Pancreas (tissue), 10 donors: ENCODE results near the gene HIF3A. TPM values are rescaled to one million over a fixed set of nuclear protein-coding genes. Genes with fewer than 3 reads are reported as not detected.
"Not testable (repeated sequence)": the region's sequence is repeated elsewhere in the genome, so short reads cannot be mapped to it uniquely, and the experiment has no call there.

Experiments used
- ATAC-seq, 4 donors: fragments of 200-7000 bp; cut with Tn5 transposase; one replicate each; pipeline versions ENCODE4 v1.8.0 to v1.9.1; 2020; ENCODE audit warnings: mild to moderate bottlenecking in 4 of 4, moderate library complexity in 4 of 4
- DNase-seq, 6 donors: peaks; one replicate each; pipeline ENCODE4 v3.0.0-alpha.2; 2020
- FAIRE-seq: peaks from 2 replicates; lab custom pipeline; 2012; peaks lifted over from hg19 to GRCh38; lab: Jason Lieb, UNC
- H3K27ac ChIP-seq, 4 donors: fragments of 200-600 bp; sonication (generic); 1 replicate in 3 of 4; 2 replicates in 1 of 4; pipeline versions ENCODE4 v1.5.0 to v1.8.0; 2020
- H3K27me3 ChIP-seq, 4 donors: fragments of 200-600 bp; one replicate each; pipeline ENCODE4 v1.8.0; 2021
- H3K36me3 ChIP-seq, 3 donors: fragments of 200-600 bp; sonication (generic) in 1 of 3; one replicate each; pipeline versions ENCODE4 v1.5.0 to v1.8.0; 2020 to 2021
- H3K4me1 ChIP-seq, 3 donors: fragments of 200-600 bp; one replicate each; pipeline ENCODE4 v1.8.0; 2021
- H3K4me3 ChIP-seq, 4 donors: fragments of 200-600 bp; sonication (generic) in 2 of 4; one replicate each; pipeline versions ENCODE4 v1.5.0 to v1.8.0; 2020 to 2021
- H3K9me3 ChIP-seq, 4 donors: fragments of 200-600 bp; one replicate each; pipeline ENCODE4 v1.8.0; 2021
- WGBS, 2 donors: extraction: QIAGEN DNeasy Blood & Tissue Kit; methylation state at CpG; one replicate each; pipeline ENCODE4 v1.1.7; 2013; 5-methylcytosine and 5-hydroxymethylcytosine counted together
- intact Hi-C, 3 donors: fragments of 100-400 bp; cut with DNase I; formaldehyde crosslinking; loops; one replicate each; pipeline versions ENCODE4 v1.11.1 to v1.14.2; 2022
- polyA plus RNA-seq, 2 donors: library from polyadenylated mRNA; stranded (reverse); fragments of 200-250 nt; gene quantifications; one replicate each; pipeline ENCODE4 v1.2.3, GENCODE V29; 2013
- total RNA-seq, 6 donors: library from RNA; stranded (reverse); fragmentation: NEBNext Ultra II Directional in 4 of 6; extraction: Animal tissue kit (Norgen Biotek cat#: 25700) in 4 of 6; gene quantifications; one replicate each; pipeline versions ENCODE4 v1.2.1 to v1.2.4, GENCODE V29; 2021 to 2023
- TF ChIP-seq, protein P1 (sequence below), 4 donors: fragments of 200-600 bp; sonication (generic) in 3 of 4; IDR thresholded peaks; one replicate each; pipeline versions ENCODE4 v1.5.0 to v1.8.0; 2021; ENCODE audit warnings: antibody characterized with exemption in 4 of 4
- donor health status: healthy with polysubstance abuse.
- donor health status: DM: no; HTN: no; CAD: no; lungs with moderate emphysema.
- donor health status: DM: no; HTN: no; CAD: no.
- donor health status: control.
- donor health status: control.
- donor health status: Bipolar disorder and iron deficiency.
- donor health status: DM: yes; HTN: yes; CAD: no.
- donor health status: DM: no; HTN: no; CAD: no.
- donor health status: DM: no; HTN: no; CAD: no.
- donor health status: DM: yes; HTN: yes; CAD: no.

HIF3A gene
- total and polyA plus RNA-seq, 8 donors = 0.71 to 27.6 (median 5.2) TPM

GRCh38 chr19:46321653-46322052 lies 24.8 kb downstream of the HIF3A start:
- no peak overlapping the region for H3K4me3 ChIP-seq
- H3K4me1 ChIP-seq = no peaks in the 10 kb centered on the region
- intact Hi-C loops = no loop called here
- H3K36me3 ChIP-seq = no peaks in the 10 kb centered on the region
- WGBS, 2 donors = 85 to 93% methylated on average over 12 of the region's 12 CpGs
- H3K27me3 ChIP-seq = no peaks in the 10 kb centered on the region
- TF ChIP-seq, protein P1, sequence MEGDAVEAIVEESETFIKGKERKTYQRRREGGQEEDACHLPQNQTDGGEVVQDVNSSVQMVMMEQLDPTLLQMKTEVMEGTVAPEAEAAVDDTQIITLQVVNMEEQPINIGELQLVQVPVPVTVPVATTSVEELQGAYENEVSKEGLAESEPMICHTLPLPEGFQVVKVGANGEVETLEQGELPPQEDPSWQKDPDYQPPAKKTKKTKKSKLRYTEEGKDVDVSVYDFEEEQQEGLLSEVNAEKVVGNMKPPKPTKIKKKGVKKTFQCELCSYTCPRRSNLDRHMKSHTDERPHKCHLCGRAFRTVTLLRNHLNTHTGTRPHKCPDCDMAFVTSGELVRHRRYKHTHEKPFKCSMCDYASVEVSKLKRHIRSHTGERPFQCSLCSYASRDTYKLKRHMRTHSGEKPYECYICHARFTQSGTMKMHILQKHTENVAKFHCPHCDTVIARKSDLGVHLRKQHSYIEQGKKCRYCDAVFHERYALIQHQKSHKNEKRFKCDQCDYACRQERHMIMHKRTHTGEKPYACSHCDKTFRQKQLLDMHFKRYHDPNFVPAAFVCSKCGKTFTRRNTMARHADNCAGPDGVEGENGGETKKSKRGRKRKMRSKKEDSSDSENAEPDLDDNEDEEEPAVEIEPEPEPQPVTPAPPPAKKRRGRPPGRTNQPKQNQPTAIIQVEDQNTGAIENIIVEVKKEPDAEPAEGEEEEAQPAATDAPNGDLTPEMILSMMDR (IDR thresholded peaks at IDR 0.05) = no peak
- H3K9me3 ChIP-seq = no peaks in the 10 kb centered on the region
- DNase-seq = no peak
- ATAC-seq = no peak
- H3K27ac ChIP-seq = no peak overlapping the region
- no peak for FAIRE-seq

DNA sequence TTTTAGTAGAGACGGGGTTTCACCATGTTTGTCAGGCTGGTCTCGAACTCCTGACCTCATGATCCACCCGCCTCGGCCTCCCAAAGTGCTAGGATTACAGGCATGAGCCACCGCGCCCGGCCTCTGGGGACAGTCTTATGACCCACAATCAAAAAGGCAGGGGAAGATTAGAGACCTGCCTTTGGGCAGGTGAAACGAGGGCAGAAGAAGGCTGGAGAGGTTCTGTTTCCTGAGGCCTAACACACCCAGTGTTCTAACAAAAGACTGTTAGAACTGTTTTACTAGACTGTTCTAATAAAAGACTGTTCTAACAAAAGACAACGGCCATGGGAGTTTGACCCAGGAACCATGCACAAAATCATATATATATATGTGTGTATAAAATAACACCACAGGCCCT lies 26.4 kb downstream of the HIF3A start:
- intact Hi-C loops, DNase-seq, H3K9me3 ChIP-seq, H3K36me3 ChIP-seq, H3K4me1 ChIP-seq, FAIRE-seq, H3K27ac ChIP-seq, H3K27me3 ChIP-seq, H3K4me3 ChIP-seq, ATAC-seq: not testable (repeated sequence)
- 87 to 89% methylated on average over 9 of the region's 9 CpGs for WGBS, 2 donors

- ATAC-seq (no peak), DNase-seq (no peak), FAIRE-seq (no peak)
- Histone ChIP-seq H3K27ac (no peak overlapping the region), H3K4me3 (no peak overlapping the region), H3K9me3 (no peaks in the 10 kb centered on the region), H3K36me3 (no peaks in the 10 kb centered on the region), H3K4me1 (no peaks in the 10 kb centered on the region), H3K27me3 (no peaks in the 10 kb centered on the region)
- TF ChIP-seq, protein P1 (IDR thresholded peaks at IDR 0.05) = no peak
- WGBS, 2 donors = 71% methylated on average over 3 of the region's 3 CpGs
- intact Hi-C loops = no loop called here
Measured at GRCh38 chr19:46324277-46324676, 27.4 kb downstream of the HIF3A start.

DNA sequence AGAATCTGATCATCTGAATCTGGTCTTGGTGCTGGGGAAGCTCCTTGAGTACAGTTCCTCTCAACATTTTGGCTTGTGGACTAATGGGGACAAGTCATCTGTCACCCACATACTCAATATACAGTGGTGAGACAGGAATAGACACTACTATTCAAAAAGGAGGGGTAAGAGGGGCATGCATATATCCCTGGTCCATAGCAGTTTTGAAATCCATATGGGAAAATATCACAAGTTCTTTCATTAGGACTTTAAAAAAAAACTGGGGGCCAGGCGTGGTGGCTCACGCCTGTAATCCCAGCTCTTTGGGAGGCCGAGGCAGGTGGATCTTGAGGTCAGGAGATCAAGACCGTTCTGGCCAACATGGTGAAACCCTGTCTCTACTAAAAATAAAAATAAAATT lies 29.8 kb downstream of the HIF3A start:
- no peak overlapping the region for H3K4me3 ChIP-seq
- no peaks in the 10 kb centered on the region for H3K9me3 ChIP-seq
- intact Hi-C loops = no loop called here
- DNase-seq (no peak), FAIRE-seq (no peak), ATAC-seq (no peak)
- H3K36me3 ChIP-seq = no peaks in the 10 kb centered on the region
- TF ChIP-seq, protein P1 (IDR thresholded peaks at IDR 0.05) = no peak
- H3K27ac ChIP-seq = no peak overlapping the region
- no peaks in the 10 kb centered on the region for H3K27me3 ChIP-seq
- no peaks in the 10 kb centered on the region for H3K4me1 ChIP-seq
- 88 to 93% methylated on average over 4 of the region's 4 CpGs for WGBS, 2 donors

DNA sequence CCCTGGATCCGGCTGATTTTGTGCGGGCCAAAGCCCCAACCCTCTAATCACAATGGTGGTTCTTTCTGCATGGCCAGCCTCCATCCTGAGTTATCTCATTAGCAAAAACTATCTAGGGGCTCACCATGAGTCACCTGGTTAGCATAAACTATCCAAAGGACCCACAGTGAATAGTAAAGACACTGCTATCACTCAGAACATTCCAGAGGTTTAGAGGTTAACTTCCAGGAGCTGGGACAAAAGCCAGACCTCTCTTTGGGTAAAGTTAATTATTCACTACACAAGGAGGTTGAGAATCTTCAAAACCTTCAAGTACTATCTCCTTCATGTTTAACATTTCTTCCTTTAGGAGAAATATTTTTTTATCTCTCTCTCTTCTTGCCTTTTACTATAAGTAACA lies 31.2 kb downstream of the HIF3A start:
- DNase-seq (no peak), ATAC-seq (no peak), FAIRE-seq (no peak)
- no peaks in the 10 kb centered on the region for H3K36me3 ChIP-seq
- H3K4me1 ChIP-seq = no peaks in the 10 kb centered on the region
- H3K4me3 ChIP-seq = no peak overlapping the region
- H3K27me3 ChIP-seq = no peaks in the 10 kb centered on the region
- 93 to 94% methylated on average over 2 of the region's 2 CpGs for WGBS, 2 donors
- H3K9me3 ChIP-seq = no peaks in the 10 kb centered on the region
- no peak overlapping the region for H3K27ac ChIP-seq
- intact Hi-C loops = no loop called here
- TF ChIP-seq, protein P1 (IDR thresholded peaks at IDR 0.05) = no peak
